HG03439 (cell line): Measurements from ENCODE around the gene KLF7.

Source experiments
- ATAC-seq: cut with Tn5 transposase; IDR thresholded peaks from one replicate; pipeline ENCODE4 v1.9.1; 2021; ENCODE audit warnings: mild to moderate bottlenecking, moderate library complexity; ENCODE audit not compliant: unreplicated experiment

KLF7 gene

DNA sequence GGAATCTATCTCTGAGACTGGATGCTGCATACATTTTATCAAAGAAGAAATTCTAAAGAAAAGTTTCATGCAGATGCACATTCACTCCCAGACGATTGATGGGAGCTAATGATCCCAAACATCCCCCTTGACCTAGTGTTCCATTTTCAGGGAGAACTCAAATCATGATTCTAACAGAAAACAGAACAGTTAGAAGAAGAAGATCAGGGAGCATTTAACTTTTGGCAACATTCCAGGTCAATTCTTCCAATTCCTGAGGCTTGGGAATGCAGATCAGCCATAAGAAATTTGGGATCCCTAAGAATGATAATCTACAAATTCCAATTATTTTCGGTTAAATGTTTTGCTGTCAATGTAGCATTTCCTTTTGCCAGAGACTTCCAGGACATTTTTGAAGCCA, 129.9 kb downstream of the KLF7 start:
- ATAC-seq: no peak

DNA sequence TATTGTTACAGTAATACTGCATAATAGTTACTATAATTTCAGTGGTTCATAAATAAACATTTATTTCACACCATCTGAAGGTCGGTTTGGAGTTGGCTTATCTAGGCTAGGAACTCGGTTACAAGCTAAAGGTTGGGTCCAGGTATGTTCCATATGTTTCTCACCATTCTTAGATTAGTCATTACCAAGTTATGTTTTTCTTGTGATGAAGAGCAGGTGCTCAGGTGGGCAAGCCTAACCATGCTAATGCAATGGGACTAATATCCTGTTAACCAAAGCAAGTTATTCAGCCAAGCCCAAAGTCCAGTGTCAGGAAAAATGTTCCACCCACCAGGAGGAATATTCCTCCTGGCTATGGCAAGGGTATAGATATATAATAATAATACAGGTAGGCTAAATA, 133.3 kb downstream of the KLF7 start:
- no peak for ATAC-seq
